Measurements from ENCODE around the gene PTGES3.

DNA sequence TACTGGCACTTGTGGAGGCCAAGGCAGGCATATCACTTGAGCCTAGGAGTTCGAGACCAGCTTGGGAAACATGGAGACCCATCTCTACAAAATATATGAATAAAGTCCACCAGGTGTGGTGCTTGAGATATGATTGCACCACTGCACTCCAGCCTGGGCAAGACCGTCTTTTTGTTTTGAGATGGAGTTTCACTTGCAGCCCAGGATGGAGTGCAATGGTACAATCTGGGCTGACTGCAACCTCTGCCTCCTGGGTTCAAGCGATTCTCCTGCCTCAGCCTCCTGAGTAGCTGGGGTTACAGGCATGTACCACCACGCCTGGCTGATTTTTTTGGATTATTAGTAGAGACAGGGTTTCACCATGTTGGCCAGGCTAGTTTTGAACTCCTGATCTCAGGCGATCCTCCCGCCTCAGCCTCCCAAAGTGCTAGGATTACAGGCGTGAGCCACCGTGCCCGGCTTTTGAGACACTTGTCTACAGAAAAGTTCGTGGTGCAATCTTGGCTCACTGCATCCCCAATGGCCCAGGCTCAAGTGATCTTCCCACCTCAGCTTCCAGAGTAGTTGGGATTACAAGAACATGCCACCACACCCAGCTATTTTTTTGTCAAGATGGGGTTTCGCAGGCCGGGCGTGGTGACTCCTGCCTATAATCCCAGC is 26.0 kb downstream of the PTGES3 start:
- TF ChIP-seq, protein P1, sequence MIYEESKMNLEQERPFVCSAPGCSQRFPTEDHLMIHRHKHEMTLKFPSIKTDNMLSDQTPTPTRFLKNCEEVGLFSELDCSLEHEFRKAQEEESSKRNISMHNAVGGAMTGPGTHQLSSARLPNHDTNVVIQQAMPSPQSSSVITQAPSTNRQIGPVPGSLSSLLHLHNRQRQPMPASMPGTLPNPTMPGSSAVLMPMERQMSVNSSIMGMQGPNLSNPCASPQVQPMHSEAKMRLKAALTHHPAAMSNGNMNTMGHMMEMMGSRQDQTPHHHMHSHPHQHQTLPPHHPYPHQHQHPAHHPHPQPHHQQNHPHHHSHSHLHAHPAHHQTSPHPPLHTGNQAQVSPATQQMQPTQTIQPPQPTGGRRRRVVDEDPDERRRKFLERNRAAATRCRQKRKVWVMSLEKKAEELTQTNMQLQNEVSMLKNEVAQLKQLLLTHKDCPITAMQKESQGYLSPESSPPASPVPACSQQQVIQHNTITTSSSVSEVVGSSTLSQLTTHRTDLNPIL (CRISPR knock-in tag; IDR thresholded peaks at IDR 0.05; ENCODE audit: low read depth), result no peak
- TF ChIP-seq, protein P2, sequence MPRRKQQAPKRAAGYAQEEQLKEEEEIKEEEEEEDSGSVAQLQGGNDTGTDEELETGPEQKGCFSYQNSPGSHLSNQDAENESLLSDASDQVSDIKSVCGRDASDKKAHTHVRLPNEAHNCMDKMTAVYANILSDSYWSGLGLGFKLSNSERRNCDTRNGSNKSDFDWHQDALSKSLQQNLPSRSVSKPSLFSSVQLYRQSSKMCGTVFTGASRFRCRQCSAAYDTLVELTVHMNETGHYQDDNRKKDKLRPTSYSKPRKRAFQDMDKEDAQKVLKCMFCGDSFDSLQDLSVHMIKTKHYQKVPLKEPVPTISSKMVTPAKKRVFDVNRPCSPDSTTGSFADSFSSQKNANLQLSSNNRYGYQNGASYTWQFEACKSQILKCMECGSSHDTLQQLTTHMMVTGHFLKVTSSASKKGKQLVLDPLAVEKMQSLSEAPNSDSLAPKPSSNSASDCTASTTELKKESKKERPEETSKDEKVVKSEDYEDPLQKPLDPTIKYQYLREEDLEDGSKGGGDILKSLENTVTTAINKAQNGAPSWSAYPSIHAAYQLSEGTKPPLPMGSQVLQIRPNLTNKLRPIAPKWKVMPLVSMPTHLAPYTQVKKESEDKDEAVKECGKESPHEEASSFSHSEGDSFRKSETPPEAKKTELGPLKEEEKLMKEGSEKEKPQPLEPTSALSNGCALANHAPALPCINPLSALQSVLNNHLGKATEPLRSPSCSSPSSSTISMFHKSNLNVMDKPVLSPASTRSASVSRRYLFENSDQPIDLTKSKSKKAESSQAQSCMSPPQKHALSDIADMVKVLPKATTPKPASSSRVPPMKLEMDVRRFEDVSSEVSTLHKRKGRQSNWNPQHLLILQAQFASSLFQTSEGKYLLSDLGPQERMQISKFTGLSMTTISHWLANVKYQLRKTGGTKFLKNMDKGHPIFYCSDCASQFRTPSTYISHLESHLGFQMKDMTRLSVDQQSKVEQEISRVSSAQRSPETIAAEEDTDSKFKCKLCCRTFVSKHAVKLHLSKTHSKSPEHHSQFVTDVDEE (CRISPR knock-in tag; IDR thresholded peaks at IDR 0.05), result no peak
- TF ChIP-seq ZNF70 (CRISPR knock-in tag; IDR thresholded peaks at IDR 0.05), result no peak
- no peak for TF ChIP-seq PATZ1 (CRISPR knock-in tag; IDR thresholded peaks at IDR 0.05; ENCODE audit: borderline replicate concordance)
- TF ChIP-seq ZNF8 (CRISPR knock-in tag; IDR thresholded peaks at IDR 0.05), result no peak
- no peak for TF ChIP-seq ARNTL (CRISPR knock-in tag; IDR thresholded peaks at IDR 0.05; ENCODE audit: borderline replicate concordance, low read depth)
